ENCODE results near the gene GRID2.

GRID2 gene

GRCh38 chr4:92641409-92641808 is 337.6 kb downstream of the GRID2 start:
- no peaks in the 10 kb centered on the region for H3K27me3 ChIP-seq (ENCODE audit: insufficient read depth, low read length)
- H3K9ac ChIP-seq (ENCODE audit: low read depth, low read length) = no peak overlapping the region
- H3K4me1 ChIP-seq (ENCODE audit: insufficient read depth, low read length) = no peaks in the 10 kb centered on the region
- H3K4me3 ChIP-seq (ENCODE audit: low read length) = no peak overlapping the region
- no peak overlapping the region for H3K27ac ChIP-seq (ENCODE audit: low read length)
- H3K9me3 ChIP-seq (ENCODE audit: insufficient read depth, low read depth, low read length) = no peaks in the 10 kb centered on the region
- no peaks in the 10 kb centered on the region for H3K36me3 ChIP-seq (ENCODE audit: insufficient read depth, low read depth, low read length)

DNA sequence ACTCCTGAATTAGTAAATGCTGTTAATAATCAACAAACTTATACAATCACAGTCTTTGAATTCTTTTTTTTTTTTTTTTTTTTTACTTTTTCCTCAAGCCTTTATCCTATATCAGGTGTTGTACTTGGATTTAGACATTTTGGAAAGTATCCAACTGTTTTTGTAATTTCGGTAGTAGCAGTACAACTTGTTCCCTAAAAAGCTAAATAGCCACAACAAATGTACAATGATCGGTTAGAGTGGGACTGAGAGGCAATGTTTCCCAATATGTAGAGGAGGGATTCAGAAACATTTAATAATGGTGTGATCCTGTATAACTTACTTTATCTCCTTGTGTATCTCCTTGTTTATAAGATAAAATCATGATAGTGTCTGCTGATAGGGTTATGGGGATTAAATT is 343.1 kb downstream of the GRID2 start:
- Histone ChIP-seq H3K9me3 (ENCODE audit: insufficient read depth, low read depth, low read length) (no peaks in the 10 kb centered on the region), H3K36me3 (ENCODE audit: insufficient read depth, low read depth, low read length) (no peaks in the 10 kb centered on the region), H3K9ac (ENCODE audit: low read depth, low read length) (no peak overlapping the region), H3K27me3 (ENCODE audit: insufficient read depth, low read length) (no peaks in the 10 kb centered on the region), H3K4me3 (ENCODE audit: low read length) (no peak overlapping the region), H3K27ac (ENCODE audit: low read length) (no peak overlapping the region), H3K4me1 (ENCODE audit: insufficient read depth, low read length) (no peaks in the 10 kb centered on the region)

GRCh38 chr4:92651536-92651935 is 347.8 kb downstream of the GRID2 start:
- Histone ChIP-seq H3K27me3 (ENCODE audit: insufficient read depth, low read length) (no peaks in the 10 kb centered on the region), H3K9me3 (ENCODE audit: insufficient read depth, low read depth, low read length) (no peaks in the 10 kb centered on the region), H3K4me3 (ENCODE audit: low read length) (no peak overlapping the region)

GRCh38 chr4:92654084-92654483 is 350.3 kb downstream of the GRID2 start:
- Histone ChIP-seq H3K9me3 (ENCODE audit: insufficient read depth, low read depth, low read length) (no peaks in the 10 kb centered on the region), H3K27me3 (ENCODE audit: insufficient read depth, low read length) (no peaks in the 10 kb centered on the region), H3K4me3 (ENCODE audit: low read length) (no peak overlapping the region), H3K4me1 (ENCODE audit: insufficient read depth, low read length) (no peaks in the 10 kb centered on the region), H3K27ac (ENCODE audit: low read length) (no peak overlapping the region), H3K9ac (ENCODE audit: low read depth, low read length) (no peak overlapping the region), H3K36me3 (ENCODE audit: insufficient read depth, low read depth, low read length) (no peaks in the 10 kb centered on the region)

More at GRCh38 chr4:92651536-92651935, 347.8 kb downstream of the GRID2 start:
- no peaks in the 10 kb centered on the region for H3K4me1 ChIP-seq (ENCODE audit: insufficient read depth, low read length)
- H3K36me3 ChIP-seq (ENCODE audit: insufficient read depth, low read depth, low read length) = no peaks in the 10 kb centered on the region
- no peak overlapping the region for H3K27ac ChIP-seq (ENCODE audit: low read length)
- no peak overlapping the region for H3K9ac ChIP-seq (ENCODE audit: low read depth, low read length)

GRCh38 chr4:92657695-92658094 is 353.9 kb downstream of the GRID2 start:
- Histone ChIP-seq H3K4me1 (ENCODE audit: insufficient read depth, low read length) (no peaks in the 10 kb centered on the region), H3K36me3 (ENCODE audit: insufficient read depth, low read depth, low read length) (no peaks in the 10 kb centered on the region), H3K27me3 (ENCODE audit: insufficient read depth, low read length) (no peaks in the 10 kb centered on the region), H3K9ac (ENCODE audit: low read depth, low read length) (no peak overlapping the region), H3K4me3 (ENCODE audit: low read length) (no peak overlapping the region), H3K9me3 (ENCODE audit: insufficient read depth, low read depth, low read length) (no peaks in the 10 kb centered on the region), H3K27ac (ENCODE audit: low read length) (no peak overlapping the region)

DNA sequence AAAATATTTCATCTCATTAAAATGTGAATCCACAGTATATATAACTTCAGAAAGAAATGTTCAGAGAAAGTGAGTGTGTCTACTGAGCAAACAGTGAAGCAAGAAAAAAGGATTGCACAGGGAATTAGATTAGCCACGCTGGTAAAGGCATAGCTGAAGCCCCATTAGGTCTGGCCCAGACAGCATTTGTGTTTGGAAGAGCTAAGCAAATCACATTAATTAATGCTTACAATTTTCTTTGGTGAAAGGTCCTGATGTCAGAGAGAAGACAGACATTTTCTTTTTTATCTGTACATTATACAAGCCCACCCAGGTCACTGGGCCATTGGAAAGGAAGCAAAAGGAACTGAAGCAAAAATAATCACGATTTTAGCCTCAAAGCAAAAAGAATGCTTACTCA is 354.6 kb downstream of the GRID2 start:
- Histone ChIP-seq H3K27ac (ENCODE audit: low read length) (no peak overlapping the region), H3K4me1 (ENCODE audit: insufficient read depth, low read length) (no peaks in the 10 kb centered on the region), H3K9ac (ENCODE audit: low read depth, low read length) (no peak overlapping the region), H3K27me3 (ENCODE audit: insufficient read depth, low read length) (no peaks in the 10 kb centered on the region), H3K4me3 (ENCODE audit: low read length) (no peak overlapping the region), H3K9me3 (ENCODE audit: insufficient read depth, low read depth, low read length) (no peaks in the 10 kb centered on the region), H3K36me3 (ENCODE audit: insufficient read depth, low read depth, low read length) (no peaks in the 10 kb centered on the region)

- Histone ChIP-seq H3K4me1 (ENCODE audit: insufficient read depth, low read length) (no peaks in the 10 kb centered on the region; the same call in 1 of the 2 replicates), H3K27me3 (ENCODE audit: insufficient read depth, low read length) (no peaks in the 10 kb centered on the region), H3K27ac (ENCODE audit: low read length) (no peak overlapping the region), H3K9me3 (ENCODE audit: insufficient read depth, low read depth, low read length) (no peaks in the 10 kb centered on the region), H3K4me3 (ENCODE audit: low read length) (no peak overlapping the region), H3K36me3 (ENCODE audit: insufficient read depth, low read depth, low read length) (no peaks in the 10 kb centered on the region), H3K9ac (ENCODE audit: low read depth, low read length) (no peak overlapping the region)
Observed at GRCh38 chr4:92677805-92678204, 374.0 kb downstream of the GRID2 start.

DNA sequence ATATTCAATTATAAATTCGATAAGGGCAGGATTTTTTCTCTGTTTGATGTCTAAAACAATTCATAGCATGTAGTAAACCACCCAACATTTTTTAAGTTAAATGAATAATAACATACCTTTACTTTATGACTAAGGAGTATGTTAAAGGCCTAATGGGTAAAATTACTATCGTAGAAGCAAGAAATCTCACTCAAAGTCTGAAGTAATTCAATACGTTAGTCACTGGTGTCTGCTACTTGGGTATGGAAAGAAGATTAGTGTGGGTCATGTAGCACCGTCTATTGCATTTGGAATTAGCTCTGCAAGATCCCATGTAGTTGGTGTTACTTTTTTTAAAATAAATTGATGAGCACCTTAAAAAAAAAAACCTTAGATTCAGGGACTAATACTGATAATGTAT is 374.5 kb downstream of the GRID2 start:
- Histone ChIP-seq H3K27me3 (ENCODE audit: insufficient read depth, low read length) (no peaks in the 10 kb centered on the region), H3K9me3 (ENCODE audit: insufficient read depth, low read depth, low read length) (no peaks in the 10 kb centered on the region), H3K27ac (ENCODE audit: low read length) (no peak overlapping the region), H3K4me1 (ENCODE audit: insufficient read depth, low read length) (no peaks in the 10 kb centered on the region; the same call in 1 of the 2 replicates), H3K36me3 (ENCODE audit: insufficient read depth, low read depth, low read length) (no peaks in the 10 kb centered on the region), H3K9ac (ENCODE audit: low read depth, low read length) (no peak overlapping the region), H3K4me3 (ENCODE audit: low read length) (no peak overlapping the region)

DNA sequence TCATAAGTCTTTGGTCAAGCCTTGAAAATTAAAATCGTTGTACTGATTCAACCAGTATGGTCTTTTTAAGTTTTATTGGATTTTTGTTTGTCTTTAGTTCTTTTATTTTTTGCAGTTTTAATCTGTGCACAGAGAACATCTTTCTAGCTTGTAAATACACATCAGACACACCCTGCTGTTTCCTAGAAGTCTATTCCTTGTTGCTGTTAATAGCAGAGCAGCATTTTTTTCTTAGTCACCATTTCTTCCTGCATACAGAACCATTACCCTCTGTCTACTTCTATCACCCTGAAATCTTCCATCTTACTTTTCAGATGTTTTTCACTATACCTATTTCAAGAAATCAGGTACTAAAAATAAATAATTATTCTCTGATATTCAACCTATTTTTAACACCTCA is 375.4 kb downstream of the GRID2 start:
- Histone ChIP-seq H3K36me3 (ENCODE audit: insufficient read depth, low read depth, low read length) (no peaks in the 10 kb centered on the region), H3K4me1 (ENCODE audit: insufficient read depth, low read length) (no peaks in the 10 kb centered on the region; the same call in 1 of the 2 replicates), H3K27ac (ENCODE audit: low read length) (no peak overlapping the region), H3K27me3 (ENCODE audit: insufficient read depth, low read length) (no peaks in the 10 kb centered on the region), H3K9ac (ENCODE audit: low read depth, low read length) (no peak overlapping the region), H3K9me3 (ENCODE audit: insufficient read depth, low read depth, low read length) (no peaks in the 10 kb centered on the region), H3K4me3 (ENCODE audit: low read length) (no peak overlapping the region)

GRCh38 chr4:92714640-92715039 is 410.9 kb downstream of the GRID2 start:
- H3K9ac ChIP-seq (ENCODE audit: low read depth, low read length) = no peak overlapping the region
- H3K36me3 ChIP-seq (ENCODE audit: insufficient read depth, low read depth, low read length) = no peaks in the 10 kb centered on the region
- no peaks in the 10 kb centered on the region for H3K27me3 ChIP-seq (ENCODE audit: insufficient read depth, low read length)
- peaks cover 5% of the 10 kb centered on the region for H3K9me3 ChIP-seq (ENCODE audit: insufficient read depth, low read depth, low read length)
- no peaks in the 10 kb centered on the region for H3K4me1 ChIP-seq (ENCODE audit: insufficient read depth, low read length)
- H3K27ac ChIP-seq (ENCODE audit: low read length) = no peak overlapping the region
- no peak overlapping the region for H3K4me3 ChIP-seq (ENCODE audit: low read length)

GRCh38 chr4:92733231-92733630 is 429.5 kb downstream of the GRID2 start:
- Histone ChIP-seq H3K27me3 (ENCODE audit: insufficient read depth, low read length) (no peaks in the 10 kb centered on the region), H3K4me3 (ENCODE audit: low read length) (no peak overlapping the region), H3K9ac (ENCODE audit: low read depth, low read length) (no peak overlapping the region), H3K9me3 (ENCODE audit: insufficient read depth, low read depth, low read length) (no peaks in the 10 kb centered on the region), H3K4me1 (ENCODE audit: insufficient read depth, low read length) (no peaks in the 10 kb centered on the region), H3K36me3 (ENCODE audit: insufficient read depth, low read depth, low read length) (no peaks in the 10 kb centered on the region), H3K27ac (ENCODE audit: low read length) (no peak overlapping the region)

DNA sequence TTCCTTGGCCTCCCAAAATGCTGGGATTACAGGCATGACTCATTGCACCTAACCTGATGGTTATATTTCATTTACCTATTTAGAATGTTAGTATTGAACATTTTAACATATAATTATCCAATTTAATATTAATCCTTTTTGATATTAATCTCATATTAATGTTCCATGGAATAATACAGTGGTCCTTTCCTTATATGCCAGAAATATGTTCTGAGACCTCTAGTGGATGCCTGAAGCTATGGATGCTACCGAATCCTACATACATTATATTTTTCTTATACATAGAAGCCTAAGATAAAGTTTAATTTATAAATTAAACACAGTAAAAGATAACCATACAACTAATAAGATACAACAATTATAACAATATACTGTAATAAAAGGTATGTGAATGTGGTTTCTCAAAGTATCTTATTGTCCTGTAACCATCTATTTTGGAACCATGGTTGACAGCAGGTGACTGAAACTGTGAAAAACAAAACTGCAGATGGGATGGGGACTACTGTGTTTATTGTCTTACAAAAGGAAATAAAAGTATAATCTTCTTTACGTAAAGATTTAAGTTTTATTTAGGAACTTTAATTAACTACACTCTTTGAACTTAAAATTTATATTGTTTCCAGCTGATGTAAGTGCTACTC is 431.4 kb downstream of the GRID2 start:
- no peak overlapping the region for H3K9ac ChIP-seq (ENCODE audit: low read depth, low read length)
- no peaks in the 10 kb centered on the region for H3K27me3 ChIP-seq (ENCODE audit: insufficient read depth, low read length)
- no peak overlapping the region for H3K4me3 ChIP-seq (ENCODE audit: low read length)
- H3K9me3 ChIP-seq (ENCODE audit: insufficient read depth, low read depth, low read length) = no peaks in the 10 kb centered on the region
- H3K4me1 ChIP-seq (ENCODE audit: insufficient read depth, low read length) = no peaks in the 10 kb centered on the region
- no peak overlapping the region for H3K27ac ChIP-seq (ENCODE audit: low read length)
- H3K36me3 ChIP-seq (ENCODE audit: insufficient read depth, low read depth, low read length) = no peaks in the 10 kb centered on the region
